NCI-H2227 (cell line): ENCODE measurements around the gene AFMID.

Experiments used
- DNase-seq: peaks from one replicate; lab custom pipeline; 2025; ENCODE audit not compliant: unreplicated experiment; lab: John Stamatoyannopoulos, UW

The AFMID gene

DNA sequence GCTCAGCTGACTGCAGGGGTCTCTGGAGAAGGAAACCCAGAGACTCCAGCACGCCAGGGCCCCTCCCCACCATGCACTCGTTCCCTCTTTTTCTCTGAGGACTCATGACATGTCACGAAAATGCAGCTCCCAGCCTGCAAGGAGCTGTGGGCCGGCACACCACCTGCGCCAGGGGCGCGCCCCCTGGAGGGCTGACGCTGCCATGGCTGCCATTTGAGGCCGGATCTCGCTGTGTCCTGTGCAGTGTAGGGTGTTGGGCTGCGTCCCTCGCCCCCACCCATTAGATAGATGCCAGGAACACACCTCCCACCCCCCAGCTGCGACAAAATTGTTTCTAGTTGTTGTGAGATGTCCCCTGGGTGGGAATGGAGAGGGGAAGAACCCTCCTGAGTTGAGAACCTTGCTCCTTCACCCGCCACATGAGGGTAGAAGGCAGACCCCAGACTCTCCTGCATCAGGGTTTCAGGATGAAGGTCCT lies 10.6 kb upstream of the AFMID start:
- DNase-seq: peak; percentile 65

DNA sequence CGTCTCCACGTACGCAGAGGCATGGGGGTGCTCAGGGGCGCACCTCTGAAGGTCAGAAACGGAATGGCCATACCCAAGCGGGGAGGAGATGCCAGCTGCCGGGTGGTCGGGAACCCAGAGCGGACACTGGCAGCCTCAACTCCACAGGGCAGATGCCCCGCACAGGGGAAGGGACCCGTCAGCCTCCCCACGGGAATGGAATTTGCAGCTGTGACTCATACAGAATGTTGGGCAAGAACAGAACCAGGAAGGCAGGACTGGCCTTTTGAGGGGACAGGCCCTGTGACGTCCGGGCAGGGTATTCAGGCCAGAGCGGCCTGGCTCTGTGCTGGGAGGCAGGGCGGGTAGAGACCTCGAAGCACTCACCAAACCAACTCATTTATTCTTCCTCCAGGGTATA lies 7.8 kb upstream of the AFMID start:
- no peak for DNase-seq

DNA sequence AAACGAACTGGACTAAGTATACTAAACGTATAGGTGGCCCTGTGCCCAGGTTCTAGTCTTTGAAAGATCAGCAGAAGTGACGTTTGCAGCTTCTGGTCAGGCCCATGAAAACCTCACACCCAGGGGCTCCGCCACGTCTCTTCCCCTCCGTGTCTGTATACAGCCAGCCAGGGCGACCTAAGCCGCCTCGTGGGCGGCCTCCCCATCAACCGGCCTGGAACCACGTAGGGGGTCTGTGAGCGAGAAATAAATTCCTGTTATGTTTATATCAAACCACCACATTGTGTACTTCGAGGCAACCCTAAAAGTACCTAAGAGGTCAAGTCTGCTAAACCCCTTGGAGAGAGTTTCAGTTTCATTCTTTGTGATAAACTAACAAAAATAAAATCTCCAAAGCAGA lies 7.1 kb upstream of the AFMID start:
- no peak for DNase-seq

DNA sequence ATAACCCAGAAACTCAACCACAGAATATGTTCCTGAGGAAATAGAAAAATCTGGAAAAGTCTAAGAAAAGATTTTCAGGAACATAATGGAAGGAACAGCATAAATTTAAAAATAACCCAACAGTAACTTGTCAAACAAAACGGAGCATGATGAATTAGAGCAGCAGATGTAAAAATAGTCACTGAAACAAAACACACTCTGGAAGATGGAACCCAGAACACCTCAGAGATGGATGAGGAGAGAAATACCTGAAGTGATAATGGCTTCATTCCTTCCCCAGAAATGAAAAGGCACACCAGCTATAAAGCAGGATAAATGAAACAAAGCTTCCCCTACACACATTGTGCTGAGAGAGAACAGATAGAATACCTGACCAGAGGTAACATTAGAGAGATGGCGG lies 6.7 kb upstream of the AFMID start:
- DNase-seq: no peak

DNA sequence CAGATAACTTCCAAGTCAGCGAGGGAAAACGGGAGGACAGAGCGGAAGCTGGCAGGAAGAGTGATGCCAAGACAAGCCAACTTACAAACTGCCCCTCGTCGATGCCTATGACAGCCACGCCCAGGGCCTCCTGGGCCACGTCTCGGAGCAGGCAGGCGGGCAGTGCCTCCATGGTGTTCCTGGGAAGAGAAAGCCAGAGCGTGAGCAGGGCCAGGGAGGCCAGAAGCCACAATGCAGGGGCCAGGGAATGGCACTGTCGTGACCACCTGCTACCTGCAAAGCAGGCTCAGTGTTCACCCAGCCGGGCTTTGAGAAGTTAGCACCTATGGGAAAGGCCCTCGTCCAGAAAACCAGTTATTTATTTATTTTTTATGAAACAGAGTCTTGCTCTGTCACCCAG lies 4.7 kb upstream of the AFMID start:
- DNase-seq: no peak

DNA sequence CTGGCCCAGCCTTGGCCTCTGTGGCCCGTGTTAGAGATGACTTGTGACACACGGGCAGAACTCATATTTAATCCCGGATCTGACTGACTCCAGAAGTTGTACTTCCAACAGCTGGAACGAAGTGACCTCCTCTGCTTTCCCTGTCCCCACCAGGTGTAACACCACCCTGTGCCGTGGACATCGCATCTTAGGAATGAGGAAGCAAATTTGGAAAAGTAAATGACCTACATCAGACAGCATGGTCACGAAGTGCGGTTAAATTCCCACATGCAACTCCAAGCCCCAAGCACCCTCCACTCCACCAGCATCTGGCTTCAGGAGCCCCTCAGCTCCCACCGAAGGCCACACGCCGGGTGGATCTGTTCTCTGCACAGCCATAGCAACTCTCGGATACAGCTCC lies 3.2 kb upstream of the AFMID start:
- no peak for DNase-seq

DNA sequence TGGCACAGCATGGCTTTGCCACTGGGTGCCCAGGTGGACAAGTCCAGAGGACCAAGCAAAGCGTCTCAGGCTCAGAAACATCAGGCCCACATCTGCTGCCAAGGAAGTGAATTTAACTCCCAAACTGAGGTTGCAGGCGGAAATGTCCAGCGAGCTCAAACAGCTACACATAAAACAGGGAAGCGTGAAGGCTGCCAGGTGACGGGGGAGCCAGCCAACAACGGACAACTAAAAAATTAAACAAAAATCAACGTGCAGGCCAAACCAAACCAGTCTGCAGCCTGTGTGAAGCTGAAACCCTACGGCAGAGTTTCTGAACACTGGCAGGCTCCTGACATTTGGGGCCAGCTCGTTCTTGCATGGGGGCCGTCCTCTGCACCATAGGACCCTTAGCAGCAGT lies 2.8 kb upstream of the AFMID start:
- DNase-seq: no peak

DNA sequence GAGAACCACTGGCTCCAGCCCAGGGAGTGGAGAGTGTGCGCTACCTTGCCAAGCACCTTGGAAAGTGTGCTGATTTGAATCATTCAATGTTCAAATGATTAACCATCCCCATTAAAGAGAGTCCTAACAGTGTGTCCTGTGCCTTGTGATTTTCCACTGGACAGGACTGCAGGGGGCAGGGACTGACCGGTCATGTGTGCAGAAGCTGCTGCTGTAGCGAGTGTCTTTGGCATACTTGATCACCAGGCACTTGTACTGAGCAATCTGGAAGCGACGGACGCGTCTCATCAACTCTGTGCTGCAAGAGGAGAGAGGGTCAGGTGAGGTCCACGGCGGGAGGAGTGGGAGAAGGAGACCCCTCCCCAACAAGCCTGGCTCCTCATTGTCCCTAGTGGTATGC lies 2.3 kb upstream of the AFMID start:
- DNase-seq: no peak

DNA sequence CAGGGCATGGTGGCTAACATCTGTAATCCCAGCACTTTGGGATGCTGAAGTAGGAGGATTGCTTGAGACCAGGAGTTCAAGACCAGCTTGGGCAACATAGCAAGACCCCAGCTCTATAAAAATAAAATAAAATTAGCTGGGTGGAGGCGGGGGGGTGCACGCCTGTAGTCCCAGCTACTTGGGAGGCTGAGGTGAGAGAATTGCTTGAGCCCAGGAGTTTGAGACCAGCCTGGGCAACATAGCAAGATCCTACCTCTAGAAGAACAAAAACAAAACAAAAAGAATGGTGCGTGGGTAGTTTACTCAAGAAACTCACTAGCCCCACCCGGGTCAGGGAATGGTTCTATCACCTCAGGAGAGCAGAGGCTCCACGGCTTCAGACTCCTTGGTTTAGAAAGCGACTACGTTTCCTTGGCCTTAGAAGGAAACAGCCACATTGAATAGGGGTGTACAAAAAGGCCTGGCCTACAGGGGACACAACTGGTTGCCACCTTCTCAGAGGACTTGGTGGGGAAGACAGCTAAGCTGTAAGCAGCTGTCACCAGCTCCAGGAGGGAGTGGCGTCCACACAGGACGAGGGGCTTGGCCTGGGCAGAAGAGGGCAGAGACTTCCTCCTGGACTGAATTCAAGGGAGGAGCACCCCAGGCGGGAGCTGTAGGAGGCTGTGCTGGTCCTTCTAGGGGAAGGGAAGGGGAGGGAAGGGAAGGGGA lies 1.0 kb upstream of the AFMID start:
- DNase-seq: peak; percentile 37

DNA sequence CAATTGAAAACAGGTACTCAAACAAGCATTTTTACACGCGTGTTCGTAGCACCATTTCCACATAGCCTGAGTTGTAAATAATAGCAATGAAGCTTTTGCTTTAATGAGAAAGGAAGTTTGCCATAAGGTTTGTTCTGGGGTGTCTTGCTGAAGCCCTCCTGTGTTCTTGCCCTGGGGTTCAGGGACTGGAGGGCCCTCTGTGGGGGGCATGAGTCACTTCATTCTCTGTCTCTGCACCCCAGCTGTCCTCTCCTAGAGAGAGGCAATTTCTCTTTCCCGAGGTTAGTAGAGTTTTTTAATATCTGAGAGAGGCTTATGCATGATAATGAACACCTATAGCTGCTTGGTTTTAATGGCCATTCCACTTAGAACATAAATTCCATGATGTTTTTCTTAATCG lies 9.6 kb downstream of the AFMID start:
- DNase-seq: no peak

DNA sequence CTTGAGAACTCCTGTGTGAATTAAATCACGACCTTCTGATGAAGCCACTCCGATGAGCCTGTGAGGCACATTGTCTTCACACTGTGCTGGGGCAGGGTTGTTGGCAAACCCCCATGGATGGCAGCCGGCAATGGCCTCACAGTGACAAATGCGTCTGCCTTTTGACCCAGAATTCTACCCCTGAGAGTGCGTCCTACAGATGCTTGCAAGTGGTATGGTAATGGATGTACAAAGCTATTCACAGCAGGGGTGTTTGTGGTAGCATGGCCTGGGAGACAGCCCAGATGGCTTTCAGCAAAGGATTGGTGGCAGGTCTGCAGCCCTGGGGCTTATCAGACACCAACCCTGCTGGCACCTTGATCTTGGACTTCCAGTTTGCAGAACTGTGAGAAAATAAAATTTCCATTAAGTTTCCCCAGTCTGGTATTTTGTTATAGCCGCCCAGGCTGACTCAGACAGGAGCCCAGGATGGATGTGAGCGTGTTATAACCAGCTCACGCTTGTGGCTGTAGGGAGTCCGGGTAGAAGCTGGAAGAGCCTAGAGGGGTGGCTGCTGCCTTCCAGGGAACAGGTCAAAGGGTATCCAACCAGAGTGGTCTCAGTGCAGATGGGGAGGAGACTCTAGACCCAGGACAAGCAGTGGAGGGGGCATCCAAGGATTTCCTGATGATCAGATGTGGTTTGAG lies 10.1 kb downstream of the AFMID start:
- DNase-seq: peak; percentile 63

DNA sequence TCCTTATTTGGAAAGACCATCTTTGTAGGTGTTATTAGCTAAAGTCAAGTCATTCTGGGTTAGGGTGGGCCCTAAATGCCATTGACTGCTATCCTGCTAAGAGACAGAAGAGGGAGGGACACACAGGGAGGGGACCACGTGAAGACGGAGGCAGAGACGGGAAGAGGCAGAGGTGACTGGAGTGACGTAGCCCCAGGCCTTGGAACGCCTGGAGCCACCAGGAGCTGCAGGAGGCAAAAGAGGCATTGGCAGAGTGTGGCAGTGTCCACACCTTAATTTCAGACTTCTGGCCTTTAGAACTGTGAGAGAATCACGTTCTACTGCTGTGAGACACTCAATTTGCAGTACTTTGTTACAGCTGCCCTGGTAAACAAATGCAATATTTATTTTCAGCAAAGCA lies 13.3 kb downstream of the AFMID start:
- no peak for DNase-seq

DNA sequence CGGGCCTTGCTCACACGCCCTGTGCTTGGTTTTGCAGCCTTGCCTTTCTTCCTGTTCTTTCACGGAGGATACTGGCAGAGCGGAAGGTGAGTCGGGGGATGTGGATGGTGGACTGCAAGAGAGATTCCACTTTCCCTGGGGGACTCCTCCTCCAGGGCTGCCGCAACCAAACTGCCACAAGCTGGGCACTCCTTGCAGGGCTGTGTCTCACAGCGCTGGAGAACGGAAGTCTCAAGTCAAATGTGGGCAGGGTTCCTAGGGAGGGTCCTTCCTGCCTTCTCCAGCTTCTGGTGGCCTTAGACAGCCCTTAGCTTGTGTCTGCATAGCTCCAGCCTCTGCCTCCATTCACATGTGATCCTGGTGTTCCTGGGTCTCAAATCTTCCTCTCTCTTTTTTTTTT lies 15.5 kb downstream of the AFMID start:
- DNase-seq: no peak

DNA sequence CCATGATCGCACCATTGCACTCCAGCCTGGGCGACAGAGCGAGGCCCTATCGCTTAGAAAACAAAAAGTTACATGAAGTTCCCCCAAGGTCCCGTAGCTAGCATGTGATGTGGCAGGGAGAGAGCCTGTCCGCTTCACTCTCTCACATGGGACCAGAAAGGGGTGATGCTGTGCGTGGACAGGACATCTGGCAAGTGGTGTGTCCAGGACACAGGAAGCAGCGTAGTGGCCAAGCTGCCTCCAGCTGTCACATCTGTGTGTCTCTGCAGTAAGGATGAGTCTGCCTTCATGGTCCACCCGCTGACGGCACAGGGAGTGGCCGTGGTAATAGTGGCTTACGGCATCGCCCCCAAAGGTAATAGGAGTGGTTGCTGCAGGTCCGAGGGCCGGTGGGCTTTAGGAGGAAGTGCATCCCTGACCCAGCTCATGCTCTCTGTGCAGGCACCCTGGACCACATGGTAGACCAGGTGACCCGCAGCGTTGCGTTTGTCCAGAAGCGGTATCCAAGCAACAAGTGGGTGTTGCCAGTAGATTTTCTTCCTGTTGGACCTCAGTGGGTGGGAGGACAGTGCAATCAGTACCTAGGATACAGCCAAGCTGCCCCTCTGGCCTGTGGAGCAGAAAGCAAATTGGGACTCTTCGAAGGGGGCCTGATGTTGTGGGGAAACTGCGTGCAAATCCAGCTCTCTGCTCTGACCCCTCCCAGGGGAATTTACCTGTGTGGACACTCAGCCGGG lies 17.4 kb downstream of the AFMID start:
- no peak for DNase-seq

DNA sequence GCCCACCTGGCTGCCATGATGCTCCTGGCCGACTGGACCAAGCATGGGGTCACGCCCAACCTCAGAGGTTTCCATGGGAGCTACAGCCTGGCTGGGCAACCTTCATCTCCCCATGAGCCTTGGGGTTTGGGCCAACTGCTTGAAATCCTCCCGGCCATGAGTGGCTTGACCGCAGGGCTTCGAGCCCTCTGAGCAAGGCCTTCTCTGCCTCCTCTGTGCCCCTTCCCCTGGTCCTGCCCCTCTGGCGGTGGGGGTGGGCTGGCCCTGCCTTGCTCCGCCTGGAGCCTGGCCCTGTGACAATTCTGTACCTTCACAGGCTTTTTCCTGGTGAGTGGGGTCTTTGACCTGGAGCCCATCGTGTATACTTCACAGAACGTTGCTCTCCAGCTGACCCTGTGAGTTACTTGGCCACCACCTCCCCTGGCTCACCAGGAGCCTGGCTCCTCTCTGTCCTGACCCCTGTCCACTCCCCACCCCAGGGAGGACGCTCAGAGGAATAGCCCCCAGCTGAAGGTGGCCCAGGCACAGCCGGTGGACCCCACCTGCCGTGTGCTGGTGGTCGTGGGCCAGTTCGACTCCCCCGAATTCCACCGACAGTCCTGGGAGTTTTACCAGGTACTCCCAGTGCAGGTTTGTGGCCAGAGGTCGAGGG lies 18.1 kb downstream of the AFMID start:
- no peak for DNase-seq

DNA sequence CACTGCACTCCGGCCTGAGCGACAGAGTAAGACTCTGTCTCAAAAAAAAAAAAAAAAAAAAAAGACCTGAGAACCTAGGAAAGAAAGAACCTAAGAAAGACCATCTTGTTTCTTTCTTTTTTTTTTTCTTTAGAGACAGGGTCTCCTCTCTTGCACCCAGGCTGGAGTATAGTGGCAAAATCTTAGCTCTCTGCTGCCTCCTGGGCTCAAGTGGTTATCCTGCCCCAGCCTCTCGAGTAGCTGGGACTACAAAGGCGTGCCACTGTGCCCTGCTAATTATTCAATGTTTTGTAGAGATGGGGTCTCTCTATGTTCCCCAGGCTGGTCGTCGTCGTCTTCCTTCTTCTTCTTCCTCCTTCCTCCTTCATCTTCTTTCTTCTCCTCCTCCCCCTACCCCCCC lies 19.1 kb downstream of the AFMID start:
- DNase-seq: no peak

DNA sequence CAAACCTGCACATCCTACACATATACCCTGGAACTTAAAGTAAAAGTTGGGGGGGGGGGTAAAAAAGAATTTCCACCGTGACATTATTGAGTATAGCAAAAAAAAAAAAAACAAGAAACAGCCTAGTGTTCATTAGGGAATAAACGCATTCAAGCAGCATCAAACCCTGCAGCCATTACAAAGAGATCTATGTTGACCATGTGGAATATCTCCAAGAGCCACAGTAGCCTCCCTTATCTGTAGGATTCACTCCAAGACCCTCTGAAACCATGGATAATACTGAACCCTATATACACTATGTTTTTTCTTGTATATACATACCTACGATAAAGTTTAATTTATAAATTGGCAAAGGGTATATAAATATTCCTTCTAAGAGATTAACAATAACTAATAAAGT lies 21.3 kb downstream of the AFMID start:
- no peak for DNase-seq

DNA sequence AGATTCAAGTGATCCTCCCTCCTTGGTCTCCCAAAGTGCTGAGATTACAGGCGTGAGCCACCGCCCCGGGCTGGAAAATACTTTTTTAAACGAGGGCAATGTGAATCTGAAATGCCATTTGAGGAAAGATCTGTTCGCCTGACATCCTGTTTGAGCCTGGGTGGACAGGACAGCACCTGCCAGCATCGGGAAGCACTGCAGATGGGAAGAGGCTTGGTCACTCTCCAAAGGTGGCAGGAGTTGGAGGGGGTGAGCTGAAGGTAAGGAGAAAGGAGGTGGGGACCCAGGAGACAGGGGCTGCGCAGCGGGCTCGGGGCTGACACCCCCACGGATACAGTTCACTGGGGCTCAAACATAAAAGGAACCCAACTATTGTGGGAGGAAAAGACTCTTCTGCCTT lies 22.9 kb downstream of the AFMID start:
- DNase-seq: no peak

DNA sequence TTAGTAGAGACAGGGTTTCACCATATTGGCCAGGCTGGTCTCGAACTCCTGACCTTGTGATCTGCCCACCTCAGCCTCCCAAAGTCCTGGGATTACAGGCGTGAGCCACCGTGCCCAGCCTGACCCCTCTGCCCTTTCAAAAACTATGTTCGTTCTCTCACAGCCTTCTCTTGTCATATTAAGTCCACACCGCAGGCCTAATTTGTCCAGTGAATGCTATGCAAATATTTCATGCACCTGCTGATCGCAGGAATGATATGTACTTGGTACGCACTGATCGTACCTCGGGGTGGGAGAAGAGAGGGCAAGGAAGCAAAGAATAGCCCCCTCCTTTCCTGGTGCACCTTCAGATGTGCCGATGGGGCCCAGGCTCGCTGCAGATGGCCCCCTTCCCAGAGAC lies 23.9 kb downstream of the AFMID start:
- DNase-seq: no peak

DNA sequence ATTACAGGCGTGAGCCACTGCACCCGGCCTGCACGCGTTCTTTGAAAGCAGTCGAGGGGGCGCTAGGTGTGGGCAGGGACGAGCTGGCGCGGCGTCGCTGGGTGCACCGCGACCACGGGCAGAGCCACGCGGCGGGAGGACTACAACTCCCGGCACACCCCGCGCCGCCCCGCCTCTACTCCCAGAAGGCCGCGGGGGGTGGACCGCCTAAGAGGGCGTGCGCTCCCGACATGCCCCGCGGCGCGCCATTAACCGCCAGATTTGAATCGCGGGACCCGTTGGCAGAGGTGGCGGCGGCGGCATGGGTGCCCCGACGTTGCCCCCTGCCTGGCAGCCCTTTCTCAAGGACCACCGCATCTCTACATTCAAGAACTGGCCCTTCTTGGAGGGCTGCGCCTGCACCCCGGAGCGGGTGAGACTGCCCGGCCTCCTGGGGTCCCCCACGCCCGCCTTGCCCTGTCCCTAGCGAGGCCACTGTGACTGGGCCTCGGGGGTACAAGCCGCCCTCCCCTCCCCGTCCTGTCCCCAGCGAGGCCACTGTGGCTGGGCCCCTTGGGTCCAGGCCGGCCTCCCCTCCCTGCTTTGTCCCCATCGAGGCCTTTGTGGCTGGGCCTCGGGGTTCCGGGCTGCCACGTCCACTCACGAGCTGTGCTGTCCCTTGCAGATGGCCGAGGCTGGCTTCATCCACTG lies 27.0 kb downstream of the AFMID start, which contains the start of gene BIRC5:
BIRC5 (plus strand) TSS at position 238 of the 690 bp plus-strand sequence; CDS start at position 302, 64 bp downstream.
- DNase-seq: peak; percentile 97

DNA sequence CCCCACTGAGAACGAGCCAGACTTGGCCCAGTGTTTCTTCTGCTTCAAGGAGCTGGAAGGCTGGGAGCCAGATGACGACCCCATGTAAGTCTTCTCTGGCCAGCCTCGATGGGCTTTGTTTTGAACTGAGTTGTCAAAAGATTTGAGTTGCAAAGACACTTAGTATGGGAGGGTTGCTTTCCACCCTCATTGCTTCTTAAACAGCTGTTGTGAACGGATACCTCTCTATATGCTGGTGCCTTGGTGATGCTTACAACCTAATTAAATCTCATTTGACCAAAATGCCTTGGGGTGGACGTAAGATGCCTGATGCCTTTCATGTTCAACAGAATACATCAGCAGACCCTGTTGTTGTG lies 27.5 kb downstream of the AFMID start:
- DNase-seq: no peak
